G401 (cell line): ENCODE results near the gene MAP3K5. TPM values are rescaled to one million over a fixed set of nuclear protein-coding genes. Genes with fewer than 3 reads are reported as not detected.
A peak's percentile ranks its signal among the peaks of the same experiment; 100 is the strongest.

ENCODE experiments used
- DNase-seq: peaks from one replicate; pipeline ENCODE4 v3.0.0-alpha.2; 2015; ENCODE audit warnings: low spot score
- in situ Hi-C: cut with HindIII; loops from 2 replicates; pipeline ENCODE4 v1.10.0; 2016; ENCODE audit warnings: low sequenced_read_pairs, mixed read lengths
- total RNA-seq: library from RNA; depleted of rRNA; stranded (reverse); fragments of >200 nt; shearing (Covaris generic); gene quantifications from 2 replicates; pipeline ENCODE4 v1.2.3, GENCODE V29; 2014; rRNA removed

The MAP3K5 gene
- total RNA-seq, 1 experiment from 2014 or later = not detected

- no peak for DNase-seq
- in situ Hi-C loops = no loop called here
Measured at GRCh38 chr6:136522636-136523035, 269.6 kb downstream of the MAP3K5 start.

- in situ Hi-C loops = no loop called here
- no peak for DNase-seq
Measured at GRCh38 chr6:136521911-136522310, 270.4 kb downstream of the MAP3K5 start.

GRCh38 chr6:136521427-136521826, 270.9 kb downstream of the MAP3K5 start:
- in situ Hi-C loops = no loop called here
- no peak for DNase-seq

- in situ Hi-C loops = no loop called here
- peak; percentile 53 for DNase-seq
Measured at GRCh38 chr6:136520517-136520916, 271.8 kb downstream of the MAP3K5 start.

GRCh38 chr6:136517582-136517981, 274.7 kb downstream of the MAP3K5 start:
- in situ Hi-C loops = no loop called here
- DNase-seq = no peak

- no peak for DNase-seq
- in situ Hi-C loops = no loop called here
Measured at GRCh38 chr6:136517002-136517401, 275.3 kb downstream of the MAP3K5 start.

- in situ Hi-C loops = no loop called here
Measured at GRCh38 chr6:136514591-136514990, 277.7 kb downstream of the MAP3K5 start.

GRCh38 chr6:136511926-136512325, 280.4 kb downstream of the MAP3K5 start:
- DNase-seq = peak; percentile 62
- in situ Hi-C loops = no loop called here

More at GRCh38 chr6:136514591-136514990, 277.7 kb downstream of the MAP3K5 start:
- no peak for DNase-seq

- DNase-seq = no peak
- in situ Hi-C loops = no loop called here
Measured at GRCh38 chr6:136511397-136511796, 280.9 kb downstream of the MAP3K5 start.

- DNase-seq = no peak
Measured at GRCh38 chr6:136510782-136511181, 281.5 kb downstream of the MAP3K5 start.

GRCh38 chr6:136510299-136510698, 282.0 kb downstream of the MAP3K5 start:
- DNase-seq = no peak
- in situ Hi-C loops = no loop called here

More at GRCh38 chr6:136510782-136511181, 281.5 kb downstream of the MAP3K5 start:
- in situ Hi-C loops = no loop called here

- no peak for DNase-seq
- in situ Hi-C loops = no loop called here
Measured at GRCh38 chr6:136508725-136509392, 283.4 kb downstream of the MAP3K5 start.

Other genes starting within 250 kb of the MAP3K5 start
- not detected in 2 replicates for gene MAP7, start 242.1 kb downstream of the MAP3K5 start, total RNA-seq
- 4.6 and 5.8 TPM in 2 replicates for gene PEX7, start 30.1 kb upstream of the MAP3K5 start, total RNA-seq
- gene SLC35D3, start 129.8 kb upstream of the MAP3K5 start, total RNA-seq = not detected in 2 replicates